ENCODE data around the gene RDH13. TPM values are rescaled to one million over a fixed set of nuclear protein-coding genes. Genes with fewer than 3 reads are reported as not detected.

Gene RDH13
- total and polyA plus RNA-seq, 2 of the 8 experiments (the other 6 are each of a cell fraction or from before 2014, with no cell fraction given): 15.9 to 31.5 TPM

- no peak for TF ChIP-seq CHD7 (IDR thresholded peaks at IDR 0.05; ENCODE audit: insufficient replicate concordance, low read length)
- no peak for TF ChIP-seq KDM5A (IDR thresholded peaks at IDR 0.05; ENCODE audit: low read length)
Measured at GRCh38 chr19:55076321-55076720, 13.4 kb upstream of the RDH13 start (continued).
